HG03280 (cell line): ENCODE results near the gene BCL11B.
"Not testable (repeated sequence)": the region's sequence is repeated elsewhere in the genome, so short reads cannot be mapped to it uniquely, and the experiment has no call there.

Experiments used
- ATAC-seq: cut with Tn5 transposase; IDR thresholded peaks from one replicate; pipeline ENCODE4 v1.9.1; 2021; ENCODE audit warnings: mild to moderate bottlenecking, moderate library complexity; ENCODE audit not compliant: unreplicated experiment

BCL11B gene

DNA sequence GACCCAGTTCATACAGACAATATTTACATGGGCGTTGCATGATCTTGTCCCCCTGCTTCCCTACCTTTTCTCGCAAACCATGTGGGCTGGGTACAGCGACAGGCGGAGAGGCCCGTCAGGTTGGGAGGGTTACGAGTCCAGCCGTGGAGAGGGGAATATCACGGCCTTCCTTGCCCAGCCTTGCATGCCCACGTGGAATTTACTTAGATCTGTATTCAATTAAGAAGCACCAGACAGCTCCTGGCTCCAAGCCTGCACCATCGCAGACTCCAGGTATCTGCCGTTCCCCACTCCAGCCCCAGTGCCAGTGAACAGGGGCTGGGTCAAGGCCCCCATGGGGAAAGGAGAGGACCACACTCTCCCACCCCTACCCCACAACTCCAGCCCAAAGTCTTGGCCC lies 29.8 kb downstream of the BCL11B start:
- ATAC-seq = no peak

DNA sequence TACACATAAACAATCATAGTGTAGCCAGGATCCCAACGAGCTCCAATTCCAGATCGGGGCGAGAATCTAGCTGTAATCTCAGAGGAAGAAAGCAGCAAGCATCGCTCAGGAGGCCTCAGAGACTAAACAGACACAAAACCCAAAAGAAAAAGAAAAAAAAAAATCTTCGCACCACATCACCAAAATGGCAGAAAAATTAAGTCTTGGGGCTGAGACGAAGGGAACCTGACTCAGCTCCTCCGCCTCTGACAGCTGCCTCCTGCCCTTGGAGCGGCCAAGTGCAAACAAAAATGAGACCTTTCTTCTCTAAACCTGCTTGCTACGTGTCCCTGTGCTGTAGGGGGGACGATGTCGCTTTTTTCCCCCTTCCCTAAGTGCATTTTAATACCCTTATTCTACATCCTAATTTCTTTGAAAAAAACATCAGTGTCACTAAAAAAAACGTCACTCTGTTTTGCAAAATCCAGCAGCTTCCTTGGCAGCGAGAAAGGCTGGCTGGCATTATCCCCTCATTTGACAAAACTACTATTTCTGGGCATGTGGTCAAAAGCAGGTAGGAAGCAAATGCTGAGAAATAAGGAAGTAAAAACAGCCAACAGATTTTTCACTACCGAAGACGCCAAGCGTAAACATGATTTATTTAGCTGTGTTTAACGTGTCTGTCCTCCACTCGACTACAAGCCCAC lies 30.5 kb downstream of the BCL11B start:
- no peak for ATAC-seq

DNA sequence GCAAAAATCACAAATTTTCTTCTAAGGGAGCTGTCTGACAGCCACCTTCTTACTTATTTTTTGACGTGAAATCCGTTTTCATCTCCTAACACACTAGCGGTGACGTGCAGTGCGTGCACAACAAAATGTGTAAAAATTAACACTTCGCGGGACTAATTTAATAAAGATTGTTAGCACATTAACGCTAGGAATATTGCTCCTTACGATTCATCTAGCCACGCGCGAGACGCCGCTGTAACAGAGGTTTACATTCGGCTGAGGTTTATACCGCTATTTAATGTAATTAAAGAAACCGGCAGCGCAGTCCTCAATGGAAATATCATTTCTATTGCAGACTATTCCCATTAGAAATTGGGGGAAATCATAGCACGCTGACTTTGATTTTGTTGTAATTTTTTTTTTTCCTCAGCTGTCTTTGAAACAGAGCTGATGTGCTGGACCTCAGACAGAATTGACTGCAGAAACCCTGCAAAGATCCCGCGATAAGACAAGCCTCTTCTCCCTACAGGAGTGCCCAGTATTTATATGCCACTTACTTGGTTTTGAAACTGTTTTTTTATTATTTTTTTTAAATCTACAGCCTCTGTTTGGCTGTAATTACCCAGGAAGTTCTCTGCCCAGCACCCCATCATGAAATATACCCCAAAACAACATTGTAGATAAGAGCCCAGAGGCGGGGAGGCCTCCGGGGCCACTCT lies 31.2 kb downstream of the BCL11B start:
- ATAC-seq = no peak

DNA sequence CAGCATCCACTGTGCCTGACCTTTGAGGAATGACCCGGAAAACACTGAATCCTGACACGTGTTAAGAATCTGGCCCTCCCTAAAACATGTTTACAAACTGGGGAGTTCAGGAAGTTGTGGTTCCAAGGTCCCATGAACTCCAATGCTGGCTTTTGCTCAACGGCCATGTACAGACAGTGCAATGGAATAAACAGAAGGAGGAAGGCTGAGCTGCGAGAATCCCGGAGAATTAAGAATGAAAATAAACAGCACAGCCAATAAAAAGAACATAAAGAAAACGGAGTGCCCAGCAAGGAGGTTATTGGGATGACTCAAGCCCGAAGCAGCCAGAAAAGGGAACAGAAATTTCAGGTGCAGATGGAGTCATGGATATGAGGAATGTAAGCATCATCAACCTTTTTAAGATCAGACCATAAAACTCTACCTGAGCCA lies 32.3 kb downstream of the BCL11B start:
- no peak for ATAC-seq

DNA sequence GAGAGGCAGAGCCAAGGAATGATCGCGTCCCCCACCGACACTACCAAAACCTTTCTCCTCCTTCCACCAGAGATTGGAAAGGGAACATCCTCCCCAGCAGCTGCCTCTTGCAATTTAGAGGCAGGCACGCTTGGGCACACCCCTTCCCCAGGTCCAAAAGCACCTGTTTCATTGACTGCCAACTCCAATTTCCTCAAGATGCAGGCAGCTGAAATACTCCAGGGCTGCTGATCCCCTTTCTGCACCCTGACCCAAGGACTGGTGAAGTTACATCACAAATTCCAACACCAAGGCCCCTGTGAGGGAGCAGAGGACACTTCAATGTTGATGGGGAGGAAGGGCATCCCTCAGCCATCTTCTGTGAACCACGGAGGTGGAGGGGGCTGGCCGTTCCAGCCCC lies 33.8 kb downstream of the BCL11B start:
- no peak for ATAC-seq

DNA sequence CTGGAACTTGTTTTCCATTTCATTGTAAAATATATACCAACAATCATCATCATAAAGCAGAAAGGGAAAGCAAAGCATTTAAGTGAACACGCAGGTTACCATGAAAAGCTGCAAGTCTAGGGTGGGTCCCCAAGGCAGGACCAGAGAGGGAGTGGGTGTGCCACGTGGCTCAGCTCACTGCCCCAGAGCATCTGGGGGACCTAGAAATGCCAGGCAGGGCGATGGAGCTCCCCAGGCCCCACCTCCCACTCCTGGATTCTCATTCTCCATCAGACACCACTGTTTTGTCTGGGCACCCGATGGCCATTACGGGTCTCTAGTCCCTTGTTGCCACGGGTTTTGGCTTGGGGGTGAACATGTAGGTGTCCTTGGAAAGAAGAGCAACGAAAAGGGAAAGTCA lies 34.7 kb downstream of the BCL11B start:
- ATAC-seq = no peak

DNA sequence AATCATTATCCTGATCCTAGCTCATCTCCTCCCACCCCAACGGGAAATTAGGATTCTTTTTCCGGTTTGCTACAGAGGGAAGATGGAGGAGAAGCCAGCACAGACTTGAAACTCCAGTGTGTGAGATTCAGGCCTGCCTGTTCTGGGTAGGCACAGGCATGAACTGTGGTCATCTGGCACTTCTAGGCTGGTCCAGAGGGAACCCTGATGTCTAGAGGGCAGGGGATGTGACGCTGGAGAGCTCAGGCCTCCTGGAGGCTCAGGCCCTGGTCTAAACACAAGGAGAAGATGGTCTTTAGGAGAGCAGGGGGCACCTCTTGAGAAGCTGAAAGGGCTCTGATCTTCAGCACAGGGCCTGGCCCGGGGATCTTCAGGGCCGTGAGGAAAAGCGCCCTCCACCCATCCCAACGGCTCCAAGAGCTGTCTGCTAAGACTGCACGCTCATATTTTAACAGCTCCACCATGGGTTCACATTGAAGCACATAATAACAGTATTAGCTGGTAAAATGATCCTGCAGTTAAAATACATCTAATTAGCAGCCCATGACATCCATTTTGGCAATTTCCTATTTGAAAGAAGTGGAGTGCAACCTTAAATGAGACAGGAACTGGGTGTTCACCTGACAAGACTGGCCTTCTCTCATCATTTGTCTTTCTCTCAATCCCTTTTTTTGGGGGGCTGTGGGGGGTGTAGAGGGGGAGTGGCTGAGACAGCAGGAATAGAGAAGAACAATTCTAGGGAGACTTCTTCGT lies 35.4 kb downstream of the BCL11B start:
- no peak for ATAC-seq

DNA sequence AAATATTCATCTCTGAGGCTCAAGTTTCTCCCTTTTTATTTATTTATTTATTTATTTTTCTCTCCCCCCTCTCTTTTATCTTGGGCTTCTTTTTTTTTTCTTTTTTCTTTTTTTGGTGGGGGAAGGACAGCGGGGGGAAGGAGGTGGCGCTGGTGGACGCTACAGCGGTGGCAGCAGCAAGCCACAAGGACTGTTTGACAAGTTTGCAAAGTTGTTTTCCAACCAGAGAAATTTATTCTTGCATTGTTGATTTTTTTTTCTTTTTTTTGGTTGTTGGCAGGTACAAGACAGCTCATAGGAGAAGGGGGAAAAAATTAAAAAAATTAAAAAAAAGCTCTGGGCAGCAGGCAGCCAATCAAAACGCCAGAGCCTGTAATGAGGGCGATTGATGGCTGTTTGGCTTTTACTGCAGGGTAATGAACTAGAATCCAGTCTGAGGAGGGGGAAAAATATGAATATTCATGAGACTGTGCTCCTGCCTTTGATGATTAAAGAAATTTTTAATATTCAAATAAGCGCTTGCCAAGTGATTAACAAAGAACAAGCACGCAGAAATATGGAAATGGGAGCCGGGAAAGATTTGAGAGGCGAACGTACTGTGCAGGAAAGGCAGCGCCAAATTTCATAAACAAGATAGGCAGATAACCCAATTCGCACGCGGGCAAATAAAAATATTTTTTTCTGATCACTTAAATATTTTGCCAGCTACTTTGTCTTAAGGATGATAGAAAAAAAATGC lies 36.2 kb downstream of the BCL11B start:
- ATAC-seq = no peak

DNA sequence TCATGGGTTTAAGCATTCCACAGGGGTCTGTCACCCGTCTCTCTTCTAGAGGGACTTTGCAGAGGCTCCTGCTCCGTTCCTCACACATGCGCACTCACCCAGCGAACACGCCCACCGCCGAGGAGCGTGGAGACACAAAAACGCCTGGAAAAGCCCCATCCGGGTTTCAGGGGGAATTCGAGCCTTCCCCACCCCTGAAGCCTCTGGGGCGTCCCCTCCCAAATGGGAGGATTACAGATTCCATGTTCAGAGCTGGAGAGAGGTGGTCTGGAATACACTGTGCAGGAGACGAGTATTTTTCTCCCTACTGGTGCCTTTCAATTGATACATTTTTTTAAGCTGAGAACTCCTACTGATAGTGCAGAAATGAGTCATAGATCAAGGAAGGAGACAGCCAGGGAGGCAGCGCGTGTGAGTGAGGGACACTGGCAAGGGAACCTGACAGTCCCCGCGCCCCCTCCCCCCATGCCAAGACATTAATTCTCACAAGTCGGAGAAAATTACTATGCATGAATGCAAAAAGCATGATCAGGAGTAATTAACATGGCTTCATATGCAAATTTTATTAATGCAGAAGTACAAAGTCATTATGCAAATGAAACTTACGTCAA lies 36.9 kb downstream of the BCL11B start:
- no peak for ATAC-seq

DNA sequence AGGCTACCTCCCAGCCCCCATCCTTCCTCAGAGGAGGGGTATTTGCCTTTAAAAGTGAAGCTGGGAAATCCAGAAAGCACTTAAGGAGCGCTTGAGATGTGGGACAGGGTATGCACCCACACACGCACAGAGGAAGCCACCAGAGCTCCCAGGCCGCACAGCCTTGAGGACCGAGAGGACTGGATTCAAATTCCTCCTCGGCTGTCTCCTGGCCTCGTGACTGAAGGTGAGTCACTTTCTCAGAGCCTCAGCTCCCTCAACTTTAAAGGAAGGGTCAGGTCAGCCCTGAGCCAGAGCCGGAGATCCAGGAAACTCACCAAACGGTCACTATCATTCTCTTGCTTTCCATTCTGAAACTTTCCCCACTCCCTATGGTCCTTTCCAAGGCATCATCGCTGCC lies 37.6 kb downstream of the BCL11B start:
- no peak for ATAC-seq

DNA sequence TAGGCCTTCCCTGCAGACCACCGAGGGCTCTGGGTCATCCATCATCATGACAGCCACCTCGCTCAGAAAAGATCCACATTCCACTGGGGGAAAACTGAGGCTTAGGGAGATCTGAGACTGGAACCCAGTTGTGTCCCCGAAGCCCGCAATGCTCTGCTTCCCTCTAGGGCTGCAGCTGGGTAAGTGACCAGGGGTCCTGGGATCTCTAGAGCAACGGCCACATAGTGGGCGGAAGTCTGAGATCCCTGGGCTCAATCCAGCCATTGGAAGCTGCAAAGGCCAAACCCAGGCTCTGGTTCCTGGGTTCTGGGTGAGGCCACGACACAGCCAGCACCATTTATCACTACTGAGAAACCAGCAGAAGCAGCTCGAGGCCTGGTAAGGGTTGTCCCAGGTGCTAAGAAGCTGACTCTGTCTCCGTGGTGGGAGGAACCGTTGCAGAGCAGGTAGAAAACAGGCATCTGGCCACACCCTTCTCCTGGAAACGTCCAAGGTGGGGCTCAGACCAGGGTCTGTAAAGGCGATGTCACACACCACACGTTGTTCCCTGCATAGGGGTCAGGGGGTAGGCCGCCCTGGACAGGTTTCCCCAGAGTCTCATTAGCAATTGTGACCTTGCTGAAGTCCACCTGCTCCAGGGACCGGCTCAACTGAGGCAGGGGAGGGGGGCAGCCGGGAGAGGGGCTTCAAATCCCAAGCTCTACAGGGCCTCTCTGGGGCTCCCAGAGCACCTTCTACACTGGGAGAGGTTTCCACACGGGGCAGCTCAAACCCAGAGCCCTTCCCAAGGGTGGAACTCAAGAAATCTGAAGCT lies 38.6 kb downstream of the BCL11B start:
- no peak for ATAC-seq

DNA sequence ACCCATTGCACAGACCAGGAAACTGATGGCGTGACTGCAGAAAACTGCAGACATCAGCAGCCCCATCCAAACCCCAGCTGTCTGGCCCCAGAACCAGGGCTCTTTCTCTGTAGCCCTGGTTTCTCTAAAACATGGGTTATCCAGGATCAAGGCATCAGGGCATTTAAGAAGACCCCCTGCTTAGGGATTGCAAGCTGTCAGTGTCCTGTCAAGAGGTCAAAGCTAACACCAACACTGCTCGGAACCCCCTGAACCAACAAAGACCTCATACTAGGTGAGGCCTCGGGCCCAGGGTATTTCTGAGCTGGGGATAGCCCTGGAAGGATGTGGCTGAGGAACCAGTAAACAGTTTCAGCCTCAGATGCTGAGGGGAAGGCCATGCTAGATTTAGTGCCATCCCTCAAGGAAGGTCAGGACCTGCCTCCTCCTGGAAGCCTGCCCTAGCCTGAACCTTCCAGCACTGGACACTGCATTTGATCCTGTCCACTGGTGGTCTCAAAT lies 39.2 kb downstream of the BCL11B start:
- no peak for ATAC-seq

DNA sequence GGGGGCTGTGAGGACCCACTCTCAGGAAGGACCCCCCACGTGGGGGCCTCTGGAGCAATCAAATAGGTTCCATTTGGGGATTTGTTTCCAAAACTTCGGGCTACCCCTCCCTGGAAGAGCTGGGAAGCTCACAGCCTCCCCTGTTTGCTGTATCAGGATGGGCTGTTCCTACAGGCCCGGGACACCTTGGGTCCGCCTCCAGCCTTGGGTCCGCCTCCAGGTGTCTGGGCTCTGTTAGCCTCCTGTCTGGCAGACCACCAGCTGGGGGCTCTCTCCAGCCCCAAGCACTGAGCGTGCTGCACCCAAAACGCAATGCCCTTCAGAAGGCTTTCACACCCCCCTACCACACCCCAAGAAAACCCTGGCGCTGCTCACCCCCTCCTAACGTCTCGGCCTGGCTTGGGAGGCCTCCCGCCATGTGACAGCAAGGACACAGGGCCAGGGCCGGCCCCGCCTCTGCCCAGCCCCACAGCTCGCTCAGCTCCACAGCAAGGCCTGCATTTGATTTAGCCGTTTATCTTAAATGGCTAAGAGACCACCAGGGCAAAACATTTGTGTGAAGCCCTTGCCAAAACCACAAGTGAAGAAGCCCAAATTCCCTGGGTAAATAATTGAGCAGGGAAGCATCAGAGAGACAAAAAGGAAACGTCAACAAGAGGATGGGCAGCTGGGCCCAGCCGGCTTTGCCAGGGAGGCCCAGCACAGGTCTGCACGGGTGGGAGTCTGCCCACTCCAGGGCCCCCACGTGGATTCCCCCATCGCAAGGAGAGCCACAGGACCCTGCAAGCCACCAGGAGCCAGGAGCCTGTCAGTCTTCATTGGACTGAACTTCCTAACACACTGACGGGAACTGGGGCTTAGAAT lies 39.9 kb downstream of the BCL11B start:
- no peak for ATAC-seq

DNA sequence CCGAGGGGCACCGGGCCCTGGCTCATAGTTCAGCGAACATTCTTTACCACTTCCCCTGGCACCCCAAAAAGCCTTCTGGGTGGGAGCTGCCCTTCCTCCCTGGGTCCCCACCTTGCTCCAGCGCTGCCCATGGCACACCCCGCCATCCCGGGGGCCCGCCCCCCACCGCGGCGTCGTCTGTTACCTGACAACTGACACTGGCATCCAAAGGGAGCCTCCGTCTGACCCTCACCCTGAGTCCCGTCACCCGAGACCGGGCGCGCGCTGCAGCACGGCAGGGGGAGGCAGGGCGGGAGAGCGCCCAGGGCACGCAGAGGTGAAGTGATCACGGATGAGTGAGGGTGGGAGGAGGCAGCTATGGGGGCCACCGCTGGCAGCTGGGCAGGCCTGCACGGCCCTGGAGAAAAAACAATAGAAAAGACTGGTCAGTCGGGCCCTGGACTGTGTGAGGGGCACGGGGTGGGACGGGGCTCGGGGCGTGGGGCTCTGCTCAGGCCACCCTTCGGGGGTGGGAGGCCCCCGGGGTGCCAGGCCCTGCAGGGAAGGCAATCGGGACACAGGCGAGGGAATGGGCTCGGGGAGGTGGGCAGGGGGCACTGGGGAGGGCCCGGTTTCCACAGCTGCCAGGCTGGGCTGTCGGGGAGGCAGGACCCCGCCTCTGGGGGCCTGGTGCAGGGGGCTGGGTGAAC lies 40.7 kb downstream of the BCL11B start:
- no peak for ATAC-seq

DNA sequence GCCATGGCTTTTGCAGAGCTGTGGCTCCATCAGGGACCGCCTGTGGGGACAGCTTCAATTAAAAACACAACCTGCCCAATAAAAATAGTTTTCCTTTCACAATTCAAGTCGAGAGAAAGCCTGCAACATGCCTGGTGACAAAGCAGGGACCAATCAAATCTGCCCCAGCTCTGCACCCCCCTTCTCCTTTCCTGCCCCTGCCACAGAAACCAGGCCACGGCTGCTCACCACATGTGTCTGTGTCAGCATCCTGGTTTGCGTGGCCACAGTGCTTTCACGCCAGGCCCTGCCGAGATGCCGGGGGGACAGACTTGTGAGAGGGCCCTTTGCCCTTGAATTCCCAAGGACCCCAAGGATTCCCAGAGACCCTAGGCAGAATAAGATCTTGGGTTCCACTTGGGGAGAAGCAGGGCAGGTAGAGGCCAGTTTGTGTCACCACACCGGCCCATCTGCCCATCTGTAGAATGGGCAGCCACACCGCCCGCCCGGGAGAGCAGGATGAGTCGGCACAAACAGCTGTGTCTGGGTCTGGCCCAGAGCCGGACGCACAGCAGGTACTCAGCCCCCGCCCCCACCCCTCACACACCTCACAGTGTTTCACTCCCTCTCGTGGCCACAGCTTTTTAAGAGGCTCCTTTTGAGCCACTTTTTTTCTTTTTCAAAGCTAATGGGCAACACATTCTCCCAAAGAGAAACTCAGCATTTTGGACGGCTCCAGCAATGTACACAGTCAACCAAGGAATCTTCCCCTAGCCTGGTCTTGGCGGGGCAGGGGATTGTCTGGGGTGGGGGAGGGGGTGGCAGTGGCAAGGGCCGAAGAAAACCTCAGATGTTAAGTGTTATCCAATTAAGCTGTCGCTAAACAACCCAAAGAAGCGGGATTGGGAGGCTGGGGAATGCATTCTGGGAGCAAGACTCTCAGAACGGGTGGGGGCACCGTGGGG lies 41.5 kb downstream of the BCL11B start:
- no peak for ATAC-seq

DNA sequence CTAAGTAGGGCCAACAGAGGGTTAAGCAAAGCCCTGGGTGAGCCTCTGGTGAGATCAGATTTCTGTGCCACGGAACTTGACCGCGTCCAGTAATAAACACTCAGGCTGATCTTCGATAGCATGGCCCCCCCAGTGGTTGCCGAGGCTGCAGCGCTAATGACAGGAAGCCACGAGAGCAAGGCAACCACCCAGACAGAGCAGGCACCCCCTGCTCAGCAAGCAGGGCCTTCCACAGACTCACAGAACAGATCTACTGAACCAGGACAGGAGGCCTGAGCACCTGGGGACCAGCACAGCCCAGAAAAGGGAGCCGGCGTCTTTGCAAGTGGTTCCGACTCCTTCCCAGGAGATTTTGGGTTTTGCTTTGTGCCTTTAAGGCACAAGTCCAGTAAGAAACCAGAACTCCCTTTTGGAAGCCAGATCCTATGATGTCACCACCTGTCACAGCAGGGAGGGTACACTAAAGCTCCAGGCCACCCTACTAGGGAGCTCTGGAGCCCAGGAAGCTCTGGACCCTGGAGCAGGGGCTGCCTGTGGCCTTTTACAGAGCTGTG lies 42.3 kb downstream of the BCL11B start:
- no peak for ATAC-seq

DNA sequence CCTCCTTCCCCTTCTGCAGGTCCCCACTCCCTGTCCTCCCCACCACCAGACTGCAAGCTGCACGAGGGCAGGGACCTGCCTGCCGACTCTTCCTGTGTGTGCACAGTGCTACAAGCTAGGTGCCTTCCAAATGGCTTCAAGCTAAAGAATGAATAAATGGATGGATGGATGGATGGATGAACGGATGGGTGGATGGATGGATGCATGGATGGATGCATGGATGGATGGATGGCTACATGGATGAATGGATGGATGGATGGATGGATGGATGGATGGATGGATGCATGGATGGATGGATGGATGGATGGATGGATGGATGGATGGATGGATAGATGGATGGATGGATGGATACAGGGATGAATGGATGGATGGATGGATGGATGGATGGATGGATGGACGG lies 43.2 kb downstream of the BCL11B start:
- ATAC-seq = not testable (repeated sequence)
